GM13976 (cell line): ENCODE data around the gene CPNE1.

Source experiments
- DNase-seq: peaks from one replicate; pipeline ENCODE4 v3.0.0; 2012; ENCODE audit warnings: low spot score
- CTCF ChIP-seq: IDR thresholded peaks from 2 replicates; pipeline ENCODE4 v1.5.1; 2012; ENCODE audit warnings: borderline replicate concordance, mild to moderate bottlenecking; ENCODE audit not compliant: insufficient read depth; ENCODE audit errors: extremely low read depth, missing control alignments, control extremely low read depth
- in situ Hi-C: fragments of 300-500 bp; cut with MboI; formaldehyde crosslinking; loops from one replicate; pipeline ENCODE4 v1.12.0; 2022; ENCODE audit warnings: low sequenced_read_pairs, mixed read lengths, inconsistent platforms; ENCODE audit not compliant: unreplicated experiment

CPNE1 gene

GRCh38 chr20:35700625-35701148, 36.0 kb upstream of the CPNE1 start:
- in situ Hi-C loops = no loop called here
- TF ChIP-seq CTCF = no peak
- no peak for DNase-seq

DNA sequence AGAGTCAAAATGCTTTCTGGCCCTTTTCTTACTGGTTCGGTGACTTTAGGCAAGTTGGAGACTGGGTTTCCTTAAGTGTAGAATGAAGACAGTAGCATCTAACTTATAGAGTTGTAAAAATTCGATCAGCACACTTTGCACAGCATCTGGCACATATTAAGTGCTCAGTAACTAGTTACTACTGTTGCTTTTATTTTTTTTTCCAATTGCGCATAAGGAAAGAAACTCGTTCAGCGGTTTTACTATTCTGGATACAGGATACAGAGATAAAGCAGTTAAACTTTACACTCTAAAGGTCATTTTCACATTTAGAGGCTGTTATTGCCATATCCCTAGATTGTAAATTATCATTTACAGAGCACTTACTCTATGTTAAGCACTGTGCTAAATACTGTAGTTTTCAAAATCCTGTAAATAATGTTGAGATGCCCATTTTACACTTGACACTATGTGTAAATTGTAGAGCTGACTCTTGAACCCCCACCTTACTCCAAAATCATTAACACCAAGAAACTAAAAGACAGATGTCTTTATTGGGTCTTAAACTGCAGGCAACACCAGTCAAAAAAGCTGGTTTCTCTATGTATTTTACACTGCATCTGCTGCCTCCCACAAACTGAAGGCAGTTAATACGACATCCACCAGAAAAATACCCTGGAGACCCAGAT, 35.4 kb upstream of the CPNE1 start:
- TF ChIP-seq CTCF = no peak
- in situ Hi-C loops = no loop called here
- DNase-seq = no peak

DNA sequence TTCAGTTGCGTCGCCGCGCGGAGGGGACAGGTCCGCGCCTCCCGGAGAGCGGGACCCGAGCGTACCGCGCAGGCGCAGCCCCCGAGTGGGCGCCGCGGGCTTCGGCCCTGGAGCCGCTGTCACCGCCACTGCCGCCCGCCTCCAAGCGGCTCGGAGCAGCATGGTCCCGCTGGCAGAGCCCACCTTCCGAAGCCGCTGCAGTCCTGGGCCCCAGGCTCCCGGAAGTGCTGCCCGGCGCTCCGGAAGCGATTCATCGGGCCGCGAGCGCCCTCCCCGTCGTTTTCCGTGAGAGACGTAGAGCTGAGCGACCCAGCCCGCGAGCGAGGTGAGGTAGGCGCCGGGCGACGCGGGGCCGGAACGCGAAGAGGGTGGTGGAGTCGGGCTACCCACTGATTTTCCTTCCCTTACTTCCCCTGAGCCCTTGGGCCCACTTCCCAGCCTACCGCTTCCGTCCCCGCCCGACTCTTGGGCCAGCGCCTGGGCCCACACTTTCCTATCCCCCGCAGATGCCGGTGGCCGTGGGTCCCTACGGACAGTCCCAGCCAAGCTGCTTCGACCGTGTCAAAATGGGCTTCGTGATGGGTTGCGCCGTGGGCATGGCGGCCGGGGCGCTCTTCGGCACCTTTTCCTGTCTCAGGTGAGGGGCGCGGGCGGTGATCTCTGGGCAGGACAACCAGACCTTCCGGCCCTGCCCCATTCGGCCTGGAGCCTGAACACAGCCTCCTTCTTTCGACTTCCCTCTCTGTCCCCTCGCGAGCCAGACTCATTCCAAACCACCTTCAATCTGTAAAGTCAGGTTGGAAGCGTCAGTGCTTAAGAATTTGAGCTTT, 34.6 kb upstream of the CPNE1 start, which contains the start of the genes NFS1 and ROMO1:
Gene NFS1 (minus strand): TSS at position 226 of the 830 bp plus-strand sequence. CDS start 64 bp downstream, at position 162.
Gene ROMO1 (plus strand): TSS at position 279 of the 830 bp plus-strand sequence. CDS start 228 bp downstream, at position 507.
- peak; percentile 95 for DNase-seq
- in situ Hi-C loops = no loop called here
- peak; percentile 13 for TF ChIP-seq CTCF

DNA sequence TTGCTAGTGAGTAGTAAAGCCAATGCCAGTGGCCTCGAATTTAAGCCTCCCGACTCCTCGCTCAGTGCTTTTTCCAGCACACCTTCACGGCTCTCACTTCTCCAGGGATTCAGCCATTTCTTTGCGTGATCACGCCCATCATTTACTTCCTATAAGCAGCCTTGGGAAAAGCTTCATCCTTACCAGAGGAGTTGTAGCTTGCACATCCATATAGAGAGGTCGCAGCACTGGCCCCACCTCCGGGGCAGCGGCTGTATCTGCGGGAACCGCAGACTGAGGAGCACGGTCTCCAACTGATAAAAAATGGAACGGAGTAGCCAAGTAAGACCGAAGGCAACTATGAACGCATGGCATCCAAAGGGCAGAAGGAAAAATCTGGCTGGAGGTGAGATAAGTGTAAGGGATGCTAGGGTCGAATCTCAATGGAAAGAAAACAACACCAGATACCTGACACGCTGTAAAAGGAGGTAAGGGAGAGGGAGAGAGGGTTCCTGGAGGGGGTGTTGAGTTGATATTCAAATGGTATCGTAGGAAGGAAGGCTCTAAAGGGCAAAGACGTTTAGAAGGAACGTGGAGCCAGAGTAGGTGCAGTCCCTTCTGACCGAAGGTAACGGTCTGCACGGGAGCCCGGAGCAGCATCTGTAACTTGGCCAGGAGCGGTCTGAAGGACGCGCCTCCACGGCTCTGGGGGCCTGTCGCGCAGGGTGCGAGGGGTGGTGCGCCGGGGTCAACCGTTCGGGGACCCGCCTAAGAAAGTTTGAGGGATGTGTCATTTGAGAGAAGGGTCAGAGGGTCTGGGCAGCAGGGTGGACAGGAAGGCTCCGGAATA, 33.8 kb upstream of the CPNE1 start:
- no peak for DNase-seq
- in situ Hi-C loops = no loop called here
- TF ChIP-seq CTCF = no peak

- TF ChIP-seq CTCF = no peak
- no peak for DNase-seq
- in situ Hi-C loops = no loop called here
Observed at GRCh38 chr20:35697696-35698297, 33.1 kb upstream of the CPNE1 start.
